OCI-LY3 (cell line): ENCODE data around the gene ZNF691.

Source experiments
- CTCF ChIP-seq: fragments of 200-600, 300-600 bp; sonication (generic); IDR thresholded peaks from 2 replicates; pipeline ENCODE4 v1.5.1; 2014; ENCODE audit warnings: antibody characterized with exemption, low read length, low read depth
- EZH2phosphoT487 ChIP-seq: fragments of 200-600 bp; shearing (Covaris generic); IDR thresholded peaks from 2 replicates; pipeline ENCODE4 v1.6.1; 2018; ENCODE audit warnings: antibody characterized with exemption, mixed run types, low read depth

GRCh38 chr1:42847721-42848460 lies 1.5 kb downstream of the ZNF691 start:
- TF ChIP-seq CTCF (no peak), EZH2phosphoT487 (no peak)
